Prostate gland (tissue), 2 donors: ENCODE measurements around the gene BLNK. TPM values are rescaled to one million over a fixed set of nuclear protein-coding genes. Genes with fewer than 3 reads are reported as not detected.

Experiments
- DNase-seq: peaks from one replicate; pipeline ENCODE4 v3.0.0-alpha.2; 2019; ENCODE audit warnings: low spot score
- H3K27ac ChIP-seq, 2 donors: fragments of 200-600 bp; sonication (generic); 2 replicates each; pipeline ENCODE4 v1.5.1; 2017 to 2019
- H3K27me3 ChIP-seq: fragments of 200-600 bp; sonication (generic); replicated peaks from 2 replicates; pipeline ENCODE4 v1.5.1; 2019; ENCODE audit not compliant: insufficient read depth
- H3K36me3 ChIP-seq, 2 donors: fragments of 200-600 bp; sonication (generic); 1 replicate in 1 of 2; 2 replicates in 1 of 2; pipeline versions ENCODE4 v1.5.1 to v1.8.1; 2017 to 2019
- H3K4me1 ChIP-seq: fragments of 200-600 bp; sonication (generic); replicated peaks from 2 replicates; pipeline ENCODE4 v1.5.1; 2019
- H3K4me3 ChIP-seq, 2 donors: fragments of 200-600 bp; sonication (generic); 2 replicates each; pipeline ENCODE4 v1.5.1; 2017 to 2019
- H3K9me3 ChIP-seq: fragments of 200-600 bp; sonication (generic); 2 replicates; pipeline ENCODE4 v1.5.1; 2017
- POLR2A ChIP-seq: fragments of 450-650 bp; IDR thresholded peaks from one replicate; pipeline ENCODE4 v1.6.1; 2016; ENCODE audit warnings: antibody characterized with exemption, mild to moderate bottlenecking
- POLR2AphosphoS5 ChIP-seq: sonication (generic); formaldehyde crosslinking; IDR thresholded peaks from one replicate; pipeline ENCODE4 v1.6.1; 2017; ENCODE audit warnings: antibody characterized with exemption
- whole genome bisulfite sequencing: methylation state at CpG from one replicate; pipeline ENCODE4 v1.1.5; 2018; 5-methylcytosine and 5-hydroxymethylcytosine counted together
- intact Hi-C: fragments of 100-400 bp; cut with DNase I; formaldehyde crosslinking; loops from one replicate; pipeline ENCODE4 v1.14.2; 2022
- total RNA-seq, 2 donors: library from RNA; depleted of rRNA; stranded (reverse); fragments of >200 nt; gene quantifications; one replicate each; pipeline ENCODE4 v1.1.0, GENCODE V29; 2016
- TF ChIP-seq, protein P1 (sequence below), 4 experiments: fragments of 200-600 bp in 2 of 4; fragments of 450-650 bp in 2 of 4; sonication (generic) in 2 of 4; IDR thresholded peaks; 1 replicate in 3 of 4; 2 replicates in 1 of 4; pipeline ENCODE4 v1.5.1; 2016 to 2019; ENCODE audit warnings: antibody characterized with exemption in 4 of 4, mild to moderate bottlenecking in 2 of 4, moderate library complexity in 2 of 4

The BLNK gene
- total RNA-seq, 2 donors from 2014 or later, result 4.8 to 8.2 TPM

DNA sequence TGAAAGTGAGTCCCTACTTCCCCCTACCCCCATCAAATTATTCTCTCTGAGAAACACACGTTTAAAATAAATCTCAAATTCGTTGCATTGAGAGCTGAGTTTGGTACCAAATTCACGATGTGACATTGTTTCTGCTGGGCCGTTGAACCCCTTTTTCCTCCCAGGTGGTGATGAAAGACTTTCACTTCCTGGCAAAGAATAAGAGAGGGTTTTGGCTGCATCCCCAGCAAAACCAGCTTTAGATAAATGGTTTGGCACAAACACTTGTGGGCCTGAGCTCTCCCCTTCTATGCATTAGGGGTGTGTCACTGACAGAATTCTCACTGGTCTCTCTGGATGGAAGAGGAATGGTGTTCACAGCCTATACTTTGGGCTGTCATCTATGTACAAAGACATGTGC is 24.1 kb upstream of the BLNK start:
- Histone ChIP-seq H3K36me3 (no peaks in the 10 kb centered on the region), H3K4me1 (no peaks in the 10 kb centered on the region), H3K9me3 (no peaks in the 10 kb centered on the region), H3K27ac (no peak overlapping the region), H3K4me3 (no peak overlapping the region), H3K27me3 (no peaks in the 10 kb centered on the region)
- 26% methylated on average over 4 of the region's 4 CpGs for WGBS
- no peak for DNase-seq
- TF ChIP-seq POLR2A (no peak), POLR2AphosphoS5 (no peak)
- TF ChIP-seq, protein P1, sequence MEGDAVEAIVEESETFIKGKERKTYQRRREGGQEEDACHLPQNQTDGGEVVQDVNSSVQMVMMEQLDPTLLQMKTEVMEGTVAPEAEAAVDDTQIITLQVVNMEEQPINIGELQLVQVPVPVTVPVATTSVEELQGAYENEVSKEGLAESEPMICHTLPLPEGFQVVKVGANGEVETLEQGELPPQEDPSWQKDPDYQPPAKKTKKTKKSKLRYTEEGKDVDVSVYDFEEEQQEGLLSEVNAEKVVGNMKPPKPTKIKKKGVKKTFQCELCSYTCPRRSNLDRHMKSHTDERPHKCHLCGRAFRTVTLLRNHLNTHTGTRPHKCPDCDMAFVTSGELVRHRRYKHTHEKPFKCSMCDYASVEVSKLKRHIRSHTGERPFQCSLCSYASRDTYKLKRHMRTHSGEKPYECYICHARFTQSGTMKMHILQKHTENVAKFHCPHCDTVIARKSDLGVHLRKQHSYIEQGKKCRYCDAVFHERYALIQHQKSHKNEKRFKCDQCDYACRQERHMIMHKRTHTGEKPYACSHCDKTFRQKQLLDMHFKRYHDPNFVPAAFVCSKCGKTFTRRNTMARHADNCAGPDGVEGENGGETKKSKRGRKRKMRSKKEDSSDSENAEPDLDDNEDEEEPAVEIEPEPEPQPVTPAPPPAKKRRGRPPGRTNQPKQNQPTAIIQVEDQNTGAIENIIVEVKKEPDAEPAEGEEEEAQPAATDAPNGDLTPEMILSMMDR (IDR thresholded peaks at IDR 0.05), result no peak
- intact Hi-C loops, result loop anchor here (10.0 kb wide), 1 partner anchor 281 kb away; no protein-coding TSS in a partner anchor

DNA sequence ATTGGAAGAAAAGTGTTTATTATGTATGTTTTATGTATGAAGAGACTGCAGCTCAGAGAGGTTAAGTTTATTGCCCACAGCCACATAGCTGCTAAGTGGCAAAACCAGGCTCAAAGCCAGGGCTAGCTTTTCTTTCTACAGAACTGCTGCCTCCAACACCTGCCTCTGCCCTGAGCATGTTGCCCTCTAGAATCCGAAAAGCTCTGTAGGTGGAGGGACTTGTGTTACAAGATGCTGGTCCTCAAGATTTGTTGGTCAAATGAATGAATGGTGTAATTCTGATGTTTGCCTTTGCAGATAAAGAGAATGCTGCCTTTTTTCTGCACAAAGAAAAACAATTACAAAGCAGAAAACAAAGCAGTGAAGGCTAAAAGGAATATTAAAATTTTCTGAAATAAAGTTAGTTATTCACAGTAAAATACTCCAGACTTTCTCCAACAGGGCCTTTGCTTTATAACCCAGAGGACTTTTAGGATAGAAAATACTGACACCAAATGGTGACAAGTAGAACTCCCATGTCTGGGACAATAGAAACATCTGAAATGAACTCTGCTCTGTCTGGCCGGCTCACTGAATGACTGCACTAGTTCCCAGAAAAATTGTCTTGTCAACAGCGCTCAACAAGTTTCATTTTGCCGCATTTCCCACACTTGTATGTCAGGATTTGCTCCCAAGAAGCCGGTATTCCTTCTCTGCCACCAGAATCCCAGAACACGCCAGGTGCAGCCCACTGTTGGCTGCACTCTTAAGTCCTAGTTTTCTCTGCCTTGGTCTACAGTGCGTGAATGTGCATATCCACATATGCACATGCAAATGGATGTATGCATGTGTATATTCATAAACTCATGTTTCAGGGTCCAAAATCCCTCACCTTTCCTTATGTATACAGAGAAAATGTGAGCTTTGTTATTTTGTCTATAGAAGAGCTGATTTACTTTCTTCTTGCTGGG is 21.9 kb upstream of the BLNK start:
- intact Hi-C loops, result loop anchor here (1.0 to 10.0 kb wide), 2 partner anchors 63 to 278 kb away; no protein-coding TSS in a partner anchor
- peak; percentile 15 for DNase-seq

DNA sequence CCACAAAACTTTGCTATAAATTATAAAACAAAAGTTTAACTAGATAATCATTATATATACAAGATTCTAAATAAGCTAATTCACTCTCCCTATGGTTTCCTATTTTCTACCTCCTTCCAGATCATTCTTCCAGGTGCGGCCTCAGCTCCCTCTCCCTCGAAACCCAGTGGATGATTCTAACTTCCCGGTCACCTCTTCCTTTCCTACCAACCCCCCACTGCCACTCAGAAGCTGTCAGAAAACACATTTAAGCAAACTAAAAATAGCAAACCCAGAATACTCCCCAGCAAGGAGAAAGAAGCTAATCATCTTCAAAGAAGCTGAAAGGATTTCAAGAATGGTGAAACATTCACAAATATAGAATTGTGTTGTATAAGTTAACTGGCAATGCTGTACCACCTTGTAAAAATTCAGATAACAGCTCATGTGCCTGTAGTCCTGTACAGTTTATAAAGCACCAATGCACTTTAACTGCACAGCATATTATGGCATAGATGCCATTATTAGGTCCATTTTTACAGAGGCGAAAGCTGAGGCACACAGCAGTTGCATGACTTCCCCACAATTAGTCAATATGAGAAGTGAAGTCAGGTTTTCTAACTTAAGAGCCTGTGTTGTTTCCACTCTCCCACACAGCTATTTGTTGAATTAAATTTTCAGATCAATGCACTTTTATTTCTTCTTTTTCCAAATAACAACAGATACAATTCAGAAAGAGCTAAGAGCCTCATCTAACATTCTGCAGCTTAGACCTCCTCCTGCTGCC is 19.2 kb upstream of the BLNK start:
- no peak for TF ChIP-seq POLR2AphosphoS5
- TF ChIP-seq POLR2A, result no peak
- TF ChIP-seq, protein P1 (IDR thresholded peaks at IDR 0.05), result no peak
- Histone ChIP-seq H3K27me3 (no peaks in the 10 kb centered on the region), H3K4me3 (no peak overlapping the region), H3K27ac (no peak overlapping the region), H3K36me3 (no peaks in the 10 kb centered on the region), H3K9me3 (no peaks in the 10 kb centered on the region), H3K4me1 (no peaks in the 10 kb centered on the region)
- WGBS, result 87% methylated on average over 4 of the region's 4 CpGs
- intact Hi-C loops, result loop anchor here (10.0 kb wide), 1 partner anchor 276 kb away; no protein-coding TSS in a partner anchor
- DNase-seq, result no peak

More for the DNA sequence above, 21.9 kb upstream of the BLNK start:
- Histone ChIP-seq H3K4me3 (no peak overlapping the region), H3K27me3 (no peaks in the 10 kb centered on the region), H3K4me1 (no peaks in the 10 kb centered on the region), H3K27ac (no peak overlapping the region), H3K36me3 (no peaks in the 10 kb centered on the region), H3K9me3 (no peaks in the 10 kb centered on the region)
- WGBS, result 36% methylated on average over 7 of the region's 7 CpGs
- no peak for TF ChIP-seq POLR2A
- TF ChIP-seq, protein P1 (IDR thresholded peaks at IDR 0.05), result peak in 3 of 4 experiments; percentile 40 to 78 (median 78)

DNA sequence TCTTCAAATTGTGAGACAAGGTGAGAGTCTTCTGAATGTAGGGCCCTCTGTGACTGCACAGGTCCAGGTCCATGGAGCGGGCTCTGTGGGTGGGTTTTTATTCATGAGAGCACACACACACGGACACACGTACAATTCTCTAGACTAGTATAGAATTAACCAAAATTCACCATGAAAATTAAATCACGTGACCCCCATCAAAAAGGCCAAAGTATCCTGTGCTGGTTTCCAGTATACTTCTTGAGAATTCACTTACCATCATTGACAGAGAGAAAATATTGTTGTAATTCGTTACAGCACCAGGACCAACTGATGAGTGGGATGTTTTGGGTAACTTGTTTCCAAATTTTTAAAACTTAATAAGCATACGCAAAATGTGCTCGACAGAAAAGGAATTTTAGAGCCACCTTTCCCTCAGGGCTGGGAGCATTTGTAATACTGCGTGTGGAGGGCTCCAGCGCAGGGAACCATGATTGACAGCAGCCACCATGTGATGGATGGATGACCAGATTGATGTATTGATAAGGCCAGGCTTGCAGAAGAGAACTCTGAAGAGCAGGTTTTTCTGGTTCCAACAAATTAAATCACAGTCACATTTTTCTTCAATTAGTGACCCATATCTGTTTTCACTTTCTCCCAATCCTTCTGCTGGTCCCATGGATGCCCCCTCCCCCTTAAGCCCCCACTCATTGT is 18.0 kb upstream of the BLNK start:
- no peak overlapping the region for H3K4me3 ChIP-seq
- WGBS, result 91% methylated on average over 9 of the region's 9 CpGs
- no peak overlapping the region for H3K27ac ChIP-seq
- TF ChIP-seq, protein P1 (IDR thresholded peaks at IDR 0.05), result no peak
- H3K4me1 ChIP-seq, result no peaks in the 10 kb centered on the region
- no peaks in the 10 kb centered on the region for H3K9me3 ChIP-seq
- intact Hi-C loops, result loop anchor here (10.0 kb wide), 1 partner anchor 255 kb away; no protein-coding TSS in a partner anchor
- H3K36me3 ChIP-seq, result no peaks in the 10 kb centered on the region
- no peak for DNase-seq
- H3K27me3 ChIP-seq, result no peaks in the 10 kb centered on the region
